Caco-2 (cell line): Measurements from ENCODE around the gene CMTR1. TPM values are rescaled to one million over a fixed set of nuclear protein-coding genes. Genes with fewer than 3 reads are reported as not detected.

Experiments used
- BruUV-seq: library from RNA; stranded (reverse); fragments of 400-500 nt; replicated peaks from 2 replicates; lab custom pipeline; 2021; lab: Mats Ljungman, UMichigan
- CTCF ChIA-PET: fragments of 300-600 bp; sonication (Branson Sonifier 250); formaldehyde crosslinking; loops from one replicate; lab custom pipeline; 2022; ENCODE audit warnings: antibody characterized with exemption; lab: Charles Lee
- POLR2A ChIA-PET: fragments of 300-600 bp; sonication (Branson Sonifier 250); formaldehyde crosslinking; loops from one replicate; lab custom pipeline; 2022; ENCODE audit warnings: antibody characterized with exemption; lab: Charles Lee
- DNase-seq, 2 experiments: peaks; one replicate each; pipeline versions ENCODE4 v3.0.0 to v3.0.0-alpha.2; 2020 to 2022
- H3K27me3 ChIP-seq: replicated peaks from 2 replicates; pipeline ENCODE4 v1.6.0; 2011; ENCODE audit warnings: low read length; ENCODE audit not compliant: control insufficient read depth, insufficient read depth
- H3K36me3 ChIP-seq: 2 replicates; pipeline ENCODE4 v1.5.1; 2011; ENCODE audit warnings: low read length; ENCODE audit not compliant: control insufficient read depth, insufficient read depth
- H3K4me1 ChIP-seq: fragments of 250-450 bp; sonication (Bioruptor Pico); 2 replicates; pipeline ENCODE4 v1.5.1; 2020; ENCODE audit warnings: mild to moderate bottlenecking
- H3K4me3 ChIP-seq: 2 replicates; pipeline ENCODE4 v1.5.1; 2011; ENCODE audit warnings: low read depth, mild to moderate bottlenecking, control low read depth, low read length
- H3K9me3 ChIP-seq: fragments of 250-450 bp; sonication (Bioruptor Pico); 2 replicates; pipeline ENCODE4 v1.5.1; 2020; ENCODE audit warnings: mild to moderate bottlenecking, moderate library complexity
- H3K27ac Mint-ChIP-seq: one replicate; pipeline ENCODE4 v1.8.0; 2022; ENCODE audit warnings: mixed read lengths; ENCODE audit not compliant: unreplicated experiment
- H3K27me3 Mint-ChIP-seq: one replicate; pipeline ENCODE4 v1.8.0; 2022; ENCODE audit warnings: mixed read lengths; ENCODE audit not compliant: insufficient read depth, unreplicated experiment
- H3K36me3 Mint-ChIP-seq: one replicate; pipeline ENCODE4 v1.8.0; 2022; ENCODE audit warnings: mild to moderate bottlenecking, mixed read lengths; ENCODE audit not compliant: insufficient read depth, unreplicated experiment
- H3K4me1 Mint-ChIP-seq: one replicate; pipeline ENCODE4 v1.8.0; 2022; ENCODE audit warnings: low read depth, mixed read lengths; ENCODE audit not compliant: unreplicated experiment
- H3K4me3 Mint-ChIP-seq: one replicate; pipeline ENCODE4 v1.8.0; 2022; ENCODE audit warnings: mild to moderate bottlenecking, moderate library complexity, mixed read lengths; ENCODE audit not compliant: unreplicated experiment
- H3K9me3 Mint-ChIP-seq: one replicate; pipeline ENCODE4 v1.8.0; 2022; ENCODE audit warnings: mixed read lengths; ENCODE audit not compliant: unreplicated experiment
- CTCF ChIP-seq, 2 experiments: fragments of 200-600 bp in 1 of 2; IDR thresholded peaks; 1 replicate in 1 of 2; 2 replicates in 1 of 2; pipeline versions ENCODE4 v1.5.1 to v1.8.0; 2011 to 2022; ENCODE audit warnings: antibody characterized with exemption in 1 of 2, control low read depth in 1 of 2, inconsistent platforms in 1 of 2, low read depth in 1 of 2, low read length in 1 of 2, mild to moderate bottlenecking in 1 of 2, moderate library complexity in 1 of 2; ENCODE audit not compliant: insufficient read depth in 1 of 2, severe bottlenecking in 1 of 2, unreplicated experiment in 1 of 2
- intact Hi-C: fragments of 100-400 bp; cut with micrococcal nuclease; formaldehyde crosslinking; loops from one replicate; pipeline ENCODE4 v1.10.0; 2022; ENCODE audit not compliant: unreplicated experiment
- total RNA-seq: library from RNA; stranded (reverse); gene quantifications from 2 replicates; pipeline ENCODE4 v1.2.3, GENCODE V29; 2022

Gene CMTR1
- total RNA-seq, 1 experiment from 2014 or later: 40.8 TPM

- Mint-ChIP-seq H3K9me3 (peaks cover 9% of the 10 kb centered on the region), H3K27me3 (no peaks in the 10 kb centered on the region), H3K27ac (no peak overlapping the region), H3K4me1 (peaks cover 8% of the 10 kb centered on the region), H3K4me3 (no peak overlapping the region), H3K36me3 (no peaks in the 10 kb centered on the region)
- no peak overlapping the region for H3K4me3 ChIP-seq
- ChIA-PET CTCF (no interaction called here), POLR2A (no interaction called here)
- peaks cover 4% of the 10 kb centered on the region; the same call in 1 of the 2 replicates for H3K4me1 ChIP-seq
- BruUV-seq: no TSS peak
- intact Hi-C loops: no loop called here
- no peaks in the 10 kb centered on the region for H3K27me3 ChIP-seq
- H3K36me3 ChIP-seq: no peaks in the 10 kb centered on the region
- DNase-seq: no peak
- H3K9me3 ChIP-seq: no peaks in the 10 kb centered on the region
- no peak for TF ChIP-seq CTCF (IDR thresholded peaks at IDR 0.05; ENCODE audit: insufficient read depth in 1 of 2, low read depth in 1 of 2, low read length in 1 of 2, severe bottlenecking in 1 of 2, unreplicated experiment in 1 of 2)
Observed at GRCh38 chr6:37417393-37417792, 15.6 kb upstream of the CMTR1 start.

- H3K4me1 Mint-ChIP-seq: peaks cover 14% of the 10 kb centered on the region
- peaks cover 4% of the 10 kb centered on the region for H3K36me3 Mint-ChIP-seq
- H3K9me3 Mint-ChIP-seq: peaks cover 9% of the 10 kb centered on the region
- CTCF ChIA-PET: no interaction called here
- TF ChIP-seq CTCF (IDR thresholded peaks at IDR 0.05; ENCODE audit: insufficient read depth in 1 of 2, low read depth in 1 of 2, low read length in 1 of 2, severe bottlenecking in 1 of 2, unreplicated experiment in 1 of 2): no peak
- Histone ChIP-seq H3K36me3 (no peaks in the 10 kb centered on the region), H3K9me3 (no peaks in the 10 kb centered on the region), H3K4me3 (no peak overlapping the region), H3K27me3 (no peaks in the 10 kb centered on the region), H3K4me1 (peaks cover 7% of the 10 kb centered on the region; the same call in 1 of the 2 replicates)
- H3K4me3 Mint-ChIP-seq: no peak overlapping the region
- no TSS peak for BruUV-seq
- DNase-seq: peak; percentile 44 to 45
- POLR2A ChIA-PET: no interaction called here
- H3K27me3 Mint-ChIP-seq: no peaks in the 10 kb centered on the region
- no peak overlapping the region for H3K27ac Mint-ChIP-seq
- intact Hi-C loops: no loop called here
Observed at GRCh38 chr6:37418722-37419121, 14.3 kb upstream of the CMTR1 start.

DNA sequence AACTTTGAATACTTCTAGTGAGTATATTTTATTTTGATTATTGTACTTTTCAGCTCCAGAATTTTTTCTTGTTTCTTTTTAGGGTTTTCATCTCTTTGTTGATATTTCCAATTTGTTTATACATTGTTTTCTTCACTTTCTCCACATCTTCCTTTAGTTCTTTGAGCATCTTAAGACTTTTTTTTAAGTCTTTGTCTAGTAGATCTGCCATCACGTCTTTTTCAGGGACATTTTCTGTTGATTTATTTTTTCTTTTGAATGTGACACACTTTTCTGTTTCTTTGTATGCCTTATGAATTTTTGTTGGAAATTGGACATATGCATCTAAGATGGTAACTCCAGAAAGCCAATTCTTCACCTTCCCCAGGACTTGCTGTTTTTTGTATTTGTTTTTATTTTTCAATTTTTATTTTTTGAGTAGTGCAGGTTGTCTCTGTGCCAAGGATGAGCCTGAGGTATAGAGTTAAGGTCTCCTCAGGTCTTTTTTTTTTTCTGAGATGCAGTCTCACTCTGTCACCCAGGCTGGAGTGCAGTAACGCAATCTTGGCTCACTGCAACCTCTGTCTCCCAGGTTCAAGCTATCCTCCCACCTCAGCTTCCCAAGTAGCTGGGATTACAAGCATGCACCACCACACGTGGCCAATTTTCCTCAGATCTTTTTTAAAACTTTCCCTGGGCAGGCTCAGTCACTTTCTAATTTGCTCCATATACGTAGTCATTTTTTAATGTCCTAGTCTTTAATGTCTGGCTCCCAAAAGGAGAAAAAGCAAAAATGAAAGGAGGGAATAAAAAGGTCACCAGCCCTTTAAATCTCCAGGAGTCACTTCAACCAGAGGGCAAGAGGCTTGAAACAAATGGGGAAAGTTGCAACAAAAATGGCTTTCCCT, 6.7 kb upstream of the CMTR1 start:
- H3K36me3 Mint-ChIP-seq: peaks cover 7% of the 10 kb centered on the region
- H3K4me3 Mint-ChIP-seq: no peak overlapping the region
- ChIA-PET POLR2A (no interaction called here), CTCF (no interaction called here)
- Histone ChIP-seq H3K36me3 (no peaks in the 10 kb centered on the region), H3K4me3 (no peak overlapping the region), H3K4me1 (0 out of 2 replicates have a peak, but pooled peaks cover 3% of the 10 kb centered on the region), H3K27me3 (no peaks in the 10 kb centered on the region), H3K9me3 (no peaks in the 10 kb centered on the region; the same call in 1 of the 2 replicates)
- no peaks in the 10 kb centered on the region for H3K27me3 Mint-ChIP-seq
- BruUV-seq: no TSS peak
- no peaks in the 10 kb centered on the region for H3K9me3 Mint-ChIP-seq
- TF ChIP-seq CTCF (IDR thresholded peaks at IDR 0.05; ENCODE audit: insufficient read depth in 1 of 2, low read depth in 1 of 2, low read length in 1 of 2, severe bottlenecking in 1 of 2, unreplicated experiment in 1 of 2): no peak
- peaks cover 6% of the 10 kb centered on the region for H3K4me1 Mint-ChIP-seq
- H3K27ac Mint-ChIP-seq: no peak overlapping the region
- no peak for DNase-seq
- intact Hi-C loops: no loop called here
